Kidney (tissue), 14 donors: ENCODE data around the gene TMEM239. TPM values are rescaled to one million over a fixed set of nuclear protein-coding genes. Genes with fewer than 3 reads are reported as not detected.

Experiments
- DNase-seq, 5 donors: peaks; one replicate each; pipeline ENCODE4 v3.0.0-alpha.2; 2013 to 2020
- FAIRE-seq: peaks from 2 replicates; lab custom pipeline; 2012; peaks lifted over from hg19 to GRCh38; lab: Jason Lieb, UNC
- H3K27ac ChIP-seq, 2 donors: one replicate each; pipeline ENCODE4 v1.7.0; 2013; ENCODE audit warnings: low read depth in 2 of 2, low read length in 2 of 2, inconsistent platforms in 1 of 2
- H3K27me3 ChIP-seq: one replicate; pipeline ENCODE4 v1.7.1; 2013; ENCODE audit warnings: low read length, inconsistent platforms; ENCODE audit not compliant: control insufficient read depth, insufficient read depth
- H3K36me3 ChIP-seq, 3 donors: one replicate each; pipeline versions ENCODE4 v1.7.0 to v1.7.1; 2013; ENCODE audit warnings: low read length in 3 of 3, control low read depth in 1 of 3, inconsistent platforms in 1 of 3; ENCODE audit not compliant: insufficient read depth in 3 of 3, control insufficient read depth in 2 of 3
- H3K4me1 ChIP-seq, 3 donors: one replicate each; pipeline versions ENCODE4 v1.7.0 to v1.7.1; 2013; ENCODE audit warnings: low read length in 3 of 3, inconsistent platforms in 1 of 3, low read depth in 1 of 3; ENCODE audit not compliant: control insufficient read depth in 2 of 3, insufficient read depth in 2 of 3
- H3K4me3 ChIP-seq, 3 donors: one replicate each; pipeline versions ENCODE4 v1.7.0 to v1.8.1; 2013; ENCODE audit warnings: low read length in 3 of 3, control low read depth in 1 of 3, inconsistent platforms in 1 of 3
- H3K9ac ChIP-seq, 3 donors: one replicate each; pipeline versions ENCODE4 v1.7.0 to v1.7.1; 2013; ENCODE audit warnings: low read length in 3 of 3, control low read depth in 1 of 3, inconsistent platforms in 1 of 3
- H3K9me3 ChIP-seq, 3 donors: one replicate each; pipeline versions ENCODE4 v1.7.0 to v1.7.1; 2013; ENCODE audit warnings: low read length in 3 of 3, control low read depth in 1 of 3, inconsistent platforms in 1 of 3; ENCODE audit not compliant: control insufficient read depth in 2 of 3, insufficient read depth in 1 of 3
- CTCF ChIP-seq: IDR thresholded peaks from 3 replicates; pipeline ENCODE4 v1.5.1; 2012; ENCODE audit warnings: mild to moderate bottlenecking, moderate library complexity, borderline replicate concordance; ENCODE audit not compliant: insufficient read depth; ENCODE audit errors: extremely low read depth
- intact Hi-C: fragments of 100-400 bp; cut with DNase I; formaldehyde crosslinking; loops from one replicate; pipeline ENCODE4 v1.11.1; 2022
- polyA plus RNA-seq: library from polyadenylated mRNA; stranded (reverse); fragments of 350-450 nt; fragmentation: Illumina TruSeq; extraction: RNeasy Lipid Tissue Mini Kit (QIAGEN cat#74804); gene quantifications from one replicate; pipeline ENCODE4 v1.2.3, GENCODE V29; 2014; ENCODE audit warnings: low read depth, low replicate concordance; ENCODE audit not compliant: insufficient read depth
- total RNA-seq: library from RNA; stranded (reverse); fragmentation: NEBNext Ultra II Directional; extraction: Animal tissue kit (Norgen Biotek cat#: 25700); gene quantifications from one replicate; pipeline ENCODE4 v1.2.1, GENCODE V29; 2021
- donor health status: control.
- donor health status: control.
- donor health status: control.
- donor health status: control.
- donor health status: control.
- donor health status: DM: yes; HTN: yes; CAD: no.
- donor health status: Normal renal cell carcinoma (clear cell type).

The TMEM239 gene
- total and polyA plus RNA-seq, 2 donors from 2014 or later, result not detected

- FAIRE-seq (no peak), DNase-seq (peak in 2 of 5 donors; percentile 12 to 31)
- no peak overlapping the region for H3K9ac ChIP-seq
- H3K27me3 ChIP-seq, result no peaks in the 10 kb centered on the region
- no peaks in the 10 kb centered on the region for H3K9me3 ChIP-seq
- H3K4me1 ChIP-seq, result no peaks in the 10 kb centered on the region
- TF ChIP-seq CTCF, result no peak
- no peak overlapping the region for H3K4me3 ChIP-seq
- intact Hi-C loops, result no loop called here
- H3K27ac ChIP-seq, result no peak overlapping the region
- no peaks in the 10 kb centered on the region for H3K36me3 ChIP-seq
Observed at GRCh38 chr20:2771631-2772080, 44.5 kb upstream of the TMEM239 start.

GRCh38 chr20:2773812-2774211, 42.4 kb upstream of the TMEM239 start:
- Histone ChIP-seq H3K4me3 (no peak overlapping the region), H3K27me3 (no peaks in the 10 kb centered on the region), H3K4me1 (no peaks in the 10 kb centered on the region), H3K9me3 (no peaks in the 10 kb centered on the region), H3K9ac (no peak overlapping the region), H3K36me3 (no peaks in the 10 kb centered on the region), H3K27ac (no peak overlapping the region)
- DNase-seq (no peak), FAIRE-seq (no peak)
- intact Hi-C loops, result no loop called here
- no peak for TF ChIP-seq CTCF

- DNase-seq (no peak), FAIRE-seq (no peak)
- Histone ChIP-seq H3K9ac (no peak overlapping the region), H3K27me3 (no peaks in the 10 kb centered on the region), H3K4me3 (no peak overlapping the region), H3K9me3 (no peaks in the 10 kb centered on the region), H3K36me3 (no peaks in the 10 kb centered on the region), H3K27ac (no peak overlapping the region), H3K4me1 (no peaks in the 10 kb centered on the region)
- intact Hi-C loops, result no loop called here
- TF ChIP-seq CTCF, result no peak
Observed at GRCh38 chr20:2775139-2775538, 41.0 kb upstream of the TMEM239 start.
